Measurements from ENCODE around the gene APOBEC3A. TPM values are rescaled to one million over a fixed set of nuclear protein-coding genes. Genes with fewer than 3 reads are reported as not detected.
A peak's percentile ranks its signal among the peaks of the same experiment; 100 is the strongest.

APOBEC3A gene
- total and polyA plus RNA-seq, 2 of the 13 experiments (the other 11 are each of a cell fraction or from before 2014, with no cell fraction given) = not detected

- peak; percentile 35; the same call in 1 of the 2 replicates for TF ChIP-seq ZNF574 (CRISPR knock-in tag; IDR thresholded peaks at IDR 0.05)
- TF ChIP-seq POGK (CRISPR knock-in tag; conservative IDR thresholded peaks at IDR 0.05) = no peak
- TF ChIP-seq ZNF263 (CRISPR knock-in tag; IDR thresholded peaks at IDR 0.05) = peak; percentile 36; the same call in 1 of the 2 replicates
- TF ChIP-seq HNF4A (CRISPR knock-in tag; IDR thresholded peaks at IDR 0.05) = peak; percentile 83
- 0 out of 2 replicates have a peak, but pooled peaks have one; percentile 12 for TF ChIP-seq SALL1 (CRISPR knock-in tag; IDR thresholded peaks at IDR 0.05)
- peak; percentile 40; the same call in 1 of the 2 replicates for TF ChIP-seq GATAD2A (CRISPR knock-in tag; IDR thresholded peaks at IDR 0.05)
- peak; percentile 26; the same call in 1 of the 2 replicates for TF ChIP-seq TBX2 (CRISPR knock-in tag; IDR thresholded peaks at IDR 0.05; ENCODE audit: borderline replicate concordance)
- peak; percentile 32; the same call in 1 of the 2 replicates for TF ChIP-seq MYC (CRISPR knock-in tag; IDR thresholded peaks at IDR 0.05; ENCODE audit: borderline replicate concordance)
- no peak for TF ChIP-seq NPAS2 (CRISPR knock-in tag; IDR thresholded peaks at IDR 0.05; ENCODE audit: borderline replicate concordance)
- TF ChIP-seq ZNF646 (CRISPR knock-in tag; IDR thresholded peaks at IDR 0.05) = peak; percentile 96
- peak; percentile 45 for TF ChIP-seq XRCC5 (optimal IDR thresholded peaks at IDR 0.05; ENCODE audit: low read length)
- 0 out of 2 replicates have a peak, but pooled peaks have one; percentile 47 for TF ChIP-seq ZNF704 (CRISPR knock-in tag; IDR thresholded peaks at IDR 0.05; ENCODE audit: borderline replicate concordance)
- TF ChIP-seq PATZ1 (CRISPR knock-in tag; IDR thresholded peaks at IDR 0.05) = peak; percentile 82
- TF ChIP-seq ZSCAN12 (CRISPR knock-in tag; IDR thresholded peaks at IDR 0.05) = no peak
- peak; percentile 59; the same call in 1 of the 2 replicates for TF ChIP-seq ZZZ3 (CRISPR knock-in tag; IDR thresholded peaks at IDR 0.05; ENCODE audit: borderline replicate concordance)
These were observed 6.5 kb downstream of the APOBEC3A start (continued) for GRCh38 chr22:38963872-38964271.
